Transverse colon (tissue), 4 donors: ENCODE results near the gene CHSY1.

Source experiments
- EP300 ChIP-seq: sonication (generic); formaldehyde crosslinking; IDR thresholded peaks from one replicate; pipeline ENCODE4 v1.6.1; 2017; ENCODE audit warnings: antibody characterized with exemption, low read depth
- POLR2A ChIP-seq: fragments of 450-650 bp; IDR thresholded peaks from one replicate; pipeline ENCODE4 v1.6.1; 2016; ENCODE audit warnings: antibody characterized with exemption, mild to moderate bottlenecking, moderate library complexity
- POLR2AphosphoS5 ChIP-seq, 3 donors: sonication (generic); formaldehyde crosslinking; IDR thresholded peaks; one replicate each; pipeline ENCODE4 v1.6.1; 2016; ENCODE audit warnings: antibody characterized with exemption in 3 of 3
- TF ChIP-seq, protein P1 (sequence below), 5 experiments: fragments of 200-600 bp in 3 of 5; fragments of 450-650 bp in 2 of 5; sonication (generic) in 3 of 5; IDR thresholded peaks; 1 replicate in 2 of 5; 2 replicates in 3 of 5; pipeline ENCODE4 v1.5.1; 2016 to 2017; ENCODE audit warnings: antibody characterized with exemption in 5 of 5, inconsistent platforms in 3 of 5, mild to moderate bottlenecking in 2 of 5, moderate library complexity in 1 of 5

DNA sequence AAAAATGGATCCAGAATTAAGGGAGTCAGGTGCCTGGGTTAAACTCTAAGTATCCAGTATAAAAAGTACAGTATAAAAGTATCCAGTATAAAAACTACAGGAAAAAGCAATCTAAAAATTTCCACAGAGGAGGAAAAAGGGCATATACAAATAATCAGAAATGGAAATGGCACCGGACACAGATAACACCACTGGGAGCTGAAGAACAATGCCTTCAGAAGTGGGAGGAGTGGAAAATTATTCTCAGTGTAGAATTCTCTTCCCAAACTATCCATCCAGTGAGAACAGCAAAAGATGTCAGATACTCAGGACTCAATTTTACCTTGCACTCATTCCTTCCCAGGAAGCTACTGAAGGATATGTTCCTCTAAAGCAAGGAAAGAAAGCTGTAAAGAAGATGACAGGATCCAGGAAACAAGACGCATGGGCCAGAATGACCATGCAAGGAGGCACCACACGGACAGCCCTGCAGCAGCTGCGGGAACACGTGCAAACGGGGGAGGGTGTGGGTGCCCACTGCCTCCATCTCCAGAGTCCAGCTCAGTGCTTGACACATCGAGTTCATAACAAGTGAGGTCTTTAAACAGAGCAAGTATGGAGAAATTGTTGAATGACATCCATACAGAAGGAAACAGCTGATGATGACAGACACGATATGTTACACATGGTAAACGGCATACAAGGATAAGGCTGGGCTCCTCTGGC lies 68.5 kb downstream of the CHSY1 start:
- TF ChIP-seq, protein P1, sequence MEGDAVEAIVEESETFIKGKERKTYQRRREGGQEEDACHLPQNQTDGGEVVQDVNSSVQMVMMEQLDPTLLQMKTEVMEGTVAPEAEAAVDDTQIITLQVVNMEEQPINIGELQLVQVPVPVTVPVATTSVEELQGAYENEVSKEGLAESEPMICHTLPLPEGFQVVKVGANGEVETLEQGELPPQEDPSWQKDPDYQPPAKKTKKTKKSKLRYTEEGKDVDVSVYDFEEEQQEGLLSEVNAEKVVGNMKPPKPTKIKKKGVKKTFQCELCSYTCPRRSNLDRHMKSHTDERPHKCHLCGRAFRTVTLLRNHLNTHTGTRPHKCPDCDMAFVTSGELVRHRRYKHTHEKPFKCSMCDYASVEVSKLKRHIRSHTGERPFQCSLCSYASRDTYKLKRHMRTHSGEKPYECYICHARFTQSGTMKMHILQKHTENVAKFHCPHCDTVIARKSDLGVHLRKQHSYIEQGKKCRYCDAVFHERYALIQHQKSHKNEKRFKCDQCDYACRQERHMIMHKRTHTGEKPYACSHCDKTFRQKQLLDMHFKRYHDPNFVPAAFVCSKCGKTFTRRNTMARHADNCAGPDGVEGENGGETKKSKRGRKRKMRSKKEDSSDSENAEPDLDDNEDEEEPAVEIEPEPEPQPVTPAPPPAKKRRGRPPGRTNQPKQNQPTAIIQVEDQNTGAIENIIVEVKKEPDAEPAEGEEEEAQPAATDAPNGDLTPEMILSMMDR (IDR thresholded peaks at IDR 0.05) = no peak
- no peak for TF ChIP-seq POLR2A
- no peak for TF ChIP-seq POLR2AphosphoS5 (IDR thresholded peaks at IDR 0.05)
- TF ChIP-seq EP300 = no peak
